Measurements from ENCODE around the gene DDI2.
A peak's percentile ranks its signal among the peaks of the same experiment; 100 is the strongest.

Gene DDI2

DNA sequence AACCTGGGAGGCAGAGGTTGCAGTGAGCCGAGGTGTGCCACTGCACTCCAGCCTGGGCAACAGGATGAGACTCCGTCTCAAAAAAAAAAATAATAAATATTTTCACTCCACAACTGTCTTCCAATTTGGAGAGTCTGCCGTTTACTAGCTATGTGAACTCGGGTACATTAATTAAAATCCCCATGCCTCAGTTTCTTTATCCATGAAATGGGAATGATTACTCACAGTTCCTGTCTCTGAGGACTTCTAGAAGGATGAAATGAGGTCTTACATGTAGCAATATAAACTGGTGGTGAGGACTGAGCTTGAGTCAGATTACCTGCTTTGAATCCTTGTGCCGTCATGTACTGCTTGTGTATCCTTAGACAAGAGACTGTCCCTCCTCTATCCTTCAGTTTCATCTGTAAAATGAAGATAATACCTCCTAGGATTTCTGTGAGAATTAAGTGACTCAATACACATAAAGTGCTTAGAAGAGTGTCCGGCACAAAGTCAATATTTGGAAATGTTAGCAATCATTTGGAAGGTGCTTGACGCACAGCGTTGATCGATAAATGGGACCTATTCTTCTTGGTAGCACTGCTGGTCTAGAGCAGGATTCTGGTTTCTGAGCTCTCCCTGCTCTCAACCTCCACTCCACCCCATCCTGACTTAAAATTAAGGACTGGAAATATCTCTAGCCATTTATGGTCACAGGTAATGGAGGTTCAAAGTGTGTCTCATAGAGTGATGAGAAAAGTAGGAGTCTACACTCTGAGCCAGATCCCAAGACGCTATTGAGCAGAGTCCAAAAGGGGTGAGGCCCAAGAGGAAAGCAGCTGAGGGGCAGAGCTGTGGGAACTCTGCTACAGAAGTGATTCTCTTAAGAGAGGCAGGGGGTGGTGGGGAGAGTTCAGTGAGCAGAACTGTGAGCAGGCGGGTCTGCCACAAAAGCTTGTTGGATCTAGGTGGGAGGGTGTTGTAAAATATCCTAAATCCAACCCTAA lies 11.6 kb upstream of the DDI2 start:
- DNase-seq: no peak

DNA sequence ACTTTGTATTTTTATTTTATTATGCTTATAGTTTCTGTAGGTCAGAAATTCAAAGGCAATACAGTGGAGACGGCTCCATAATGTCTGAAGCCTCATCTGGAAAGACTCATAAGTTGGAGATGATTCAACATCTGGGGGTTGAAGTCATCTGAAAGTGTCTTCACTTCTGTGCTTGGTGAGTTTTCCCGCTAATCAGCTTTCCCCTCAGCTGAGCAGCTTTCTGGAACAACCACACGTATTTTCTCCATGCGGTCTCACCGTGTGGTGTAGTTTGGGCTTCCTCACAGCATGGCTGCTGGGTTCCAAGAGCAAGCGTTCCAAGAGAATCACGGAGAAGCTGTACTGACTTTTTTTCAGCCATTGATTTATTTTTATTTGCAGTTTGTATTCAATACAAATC lies 7.6 kb upstream of the DDI2 start:
- DNase-seq: no peak

DNA sequence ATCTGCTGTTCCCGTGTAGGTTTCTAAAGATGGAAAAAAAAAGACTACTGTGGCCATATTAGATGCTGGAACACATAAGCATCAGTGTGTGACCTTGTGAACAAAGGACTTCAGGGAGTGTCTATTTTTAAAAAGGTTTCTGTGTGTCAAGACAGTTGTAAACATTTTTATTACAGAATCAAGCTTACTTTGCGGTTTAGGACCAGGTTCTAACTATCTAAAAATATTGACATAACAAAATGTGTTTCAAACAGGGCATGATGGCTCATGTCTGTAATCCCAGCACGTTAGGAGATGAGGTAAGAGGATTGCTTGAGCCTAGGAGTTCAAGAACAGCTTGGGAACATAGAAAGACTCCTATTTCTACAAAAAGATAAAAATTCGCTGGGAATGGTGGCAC lies 7.1 kb upstream of the DDI2 start:
- no peak for DNase-seq

DNA sequence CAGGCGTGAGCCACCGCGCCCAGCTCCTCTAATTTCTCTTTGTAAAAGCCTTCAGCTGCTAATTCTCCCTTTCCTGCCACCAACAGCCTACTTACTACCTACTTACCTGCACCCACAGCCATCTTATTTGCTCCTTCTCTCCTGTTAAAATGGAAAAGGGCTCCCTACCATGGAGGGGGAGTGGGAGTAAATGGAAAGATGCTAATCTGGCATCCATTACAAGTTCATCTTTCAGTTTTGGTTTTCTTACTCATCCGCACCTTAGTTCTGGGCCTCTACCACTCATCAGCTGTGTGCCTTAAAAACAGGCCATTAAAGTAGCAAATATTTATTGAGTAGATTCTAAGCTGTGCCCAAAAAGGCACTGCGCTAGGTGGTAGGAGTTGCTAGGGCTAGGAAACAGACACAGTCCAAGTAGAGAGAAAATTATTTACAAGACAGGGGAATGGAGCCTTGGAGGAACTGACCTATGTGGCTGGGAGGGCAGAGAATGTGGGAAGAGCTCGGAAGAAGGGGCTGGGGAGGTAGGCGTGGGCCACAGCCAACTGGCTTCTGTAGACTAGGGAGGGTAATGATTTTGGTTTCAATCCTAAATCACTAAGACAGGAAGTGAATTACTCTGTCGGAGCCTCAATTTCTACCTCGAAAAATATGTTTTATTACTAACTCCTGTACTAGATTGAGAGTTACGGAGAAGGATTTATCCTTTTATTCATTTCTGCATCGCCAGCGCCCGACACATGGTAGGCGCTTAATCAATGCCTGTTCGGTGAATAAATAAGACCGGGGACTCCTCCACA lies 685 bp upstream of the DDI2 start:
- DNase-seq: no peak

DNA sequence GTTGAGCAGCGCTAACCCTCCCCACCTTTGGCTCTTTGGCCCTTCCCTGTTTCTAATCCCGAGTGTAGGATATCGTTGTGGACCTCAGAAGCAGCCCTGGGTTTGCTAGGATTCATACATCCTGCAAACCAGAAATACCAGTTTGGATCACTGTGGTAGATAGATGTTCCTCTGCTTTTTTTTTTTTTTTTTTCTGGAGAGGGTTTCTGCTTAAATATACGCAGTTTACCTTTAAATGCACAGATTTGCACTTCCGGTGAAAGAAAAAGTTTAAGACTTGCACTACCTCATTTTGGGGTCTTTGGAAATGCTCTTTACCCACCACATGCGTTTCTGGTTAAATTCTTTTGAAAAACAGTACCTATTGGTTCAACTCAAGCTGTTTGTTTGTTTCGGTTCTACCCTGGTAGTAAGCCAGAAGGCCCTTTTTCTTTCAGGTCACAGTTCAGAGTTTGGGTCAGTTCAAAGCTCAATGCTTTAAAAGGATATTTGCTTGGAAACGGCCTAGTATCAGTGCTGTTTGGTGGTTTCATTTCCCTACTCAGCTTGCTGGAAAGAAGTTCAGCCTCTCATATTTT lies 908 bp downstream of the DDI2 start:
- DNase-seq: peak; percentile 3

DNA sequence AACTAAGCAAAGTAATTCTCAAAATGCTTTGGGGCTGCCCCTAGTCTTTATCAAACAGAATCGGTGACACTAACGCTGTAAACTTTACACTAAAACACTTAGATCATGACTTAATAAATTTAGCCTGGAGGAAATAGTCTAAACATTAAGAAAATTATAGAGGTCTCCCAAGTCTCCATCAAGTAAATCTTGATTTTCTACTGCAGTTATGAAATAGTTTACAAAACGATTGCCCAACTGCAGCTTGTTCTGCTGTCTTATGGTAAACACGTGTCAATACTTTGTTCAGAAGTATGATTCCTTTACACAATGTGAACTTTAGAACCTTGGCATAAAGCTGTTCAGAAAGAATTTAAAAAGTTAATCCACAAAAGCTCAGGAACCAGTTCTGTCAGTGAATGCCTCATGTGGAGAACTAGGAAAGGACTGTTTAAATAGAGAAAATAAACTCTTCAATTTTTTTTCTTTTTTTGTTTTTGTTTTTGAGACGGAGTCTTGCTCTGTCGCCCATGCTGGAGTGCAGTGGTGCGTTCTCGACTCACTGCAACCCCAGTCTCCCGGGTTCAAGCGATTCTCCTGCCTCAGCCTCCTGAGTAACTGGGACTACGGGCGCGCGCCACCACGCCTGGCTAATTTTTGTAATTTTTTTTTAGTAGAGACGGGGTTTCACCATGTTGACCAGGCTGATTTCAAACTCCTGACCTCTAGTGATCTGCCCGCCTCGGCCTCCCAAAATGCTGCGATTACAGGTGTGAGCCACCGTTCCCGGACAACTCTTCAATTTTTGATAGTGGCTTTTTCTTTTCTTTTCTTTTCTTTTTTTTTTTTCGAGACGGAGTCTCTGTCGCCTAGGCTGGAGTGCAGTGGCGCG lies 1.6 kb downstream of the DDI2 start:
- no peak for DNase-seq

DNA sequence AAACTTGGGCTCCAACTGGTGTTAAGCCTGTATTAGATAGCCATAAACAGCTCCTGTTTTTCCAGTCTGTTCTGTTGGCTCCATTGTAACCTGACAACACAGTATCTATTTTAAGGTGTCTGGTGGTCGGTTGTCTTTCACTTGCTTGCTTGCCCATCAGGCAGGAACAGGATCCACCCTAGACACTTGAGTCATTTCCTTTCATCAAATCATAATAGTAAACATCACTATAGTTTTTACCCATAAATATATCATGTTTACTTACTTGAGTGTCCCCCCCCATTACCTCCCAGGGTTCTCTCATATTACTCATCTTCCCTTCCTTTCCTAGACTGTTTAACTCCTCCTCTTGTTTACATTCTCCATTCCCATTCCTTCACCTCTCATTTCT lies 2.9 kb downstream of the DDI2 start:
- DNase-seq: peak; percentile 28

DNA sequence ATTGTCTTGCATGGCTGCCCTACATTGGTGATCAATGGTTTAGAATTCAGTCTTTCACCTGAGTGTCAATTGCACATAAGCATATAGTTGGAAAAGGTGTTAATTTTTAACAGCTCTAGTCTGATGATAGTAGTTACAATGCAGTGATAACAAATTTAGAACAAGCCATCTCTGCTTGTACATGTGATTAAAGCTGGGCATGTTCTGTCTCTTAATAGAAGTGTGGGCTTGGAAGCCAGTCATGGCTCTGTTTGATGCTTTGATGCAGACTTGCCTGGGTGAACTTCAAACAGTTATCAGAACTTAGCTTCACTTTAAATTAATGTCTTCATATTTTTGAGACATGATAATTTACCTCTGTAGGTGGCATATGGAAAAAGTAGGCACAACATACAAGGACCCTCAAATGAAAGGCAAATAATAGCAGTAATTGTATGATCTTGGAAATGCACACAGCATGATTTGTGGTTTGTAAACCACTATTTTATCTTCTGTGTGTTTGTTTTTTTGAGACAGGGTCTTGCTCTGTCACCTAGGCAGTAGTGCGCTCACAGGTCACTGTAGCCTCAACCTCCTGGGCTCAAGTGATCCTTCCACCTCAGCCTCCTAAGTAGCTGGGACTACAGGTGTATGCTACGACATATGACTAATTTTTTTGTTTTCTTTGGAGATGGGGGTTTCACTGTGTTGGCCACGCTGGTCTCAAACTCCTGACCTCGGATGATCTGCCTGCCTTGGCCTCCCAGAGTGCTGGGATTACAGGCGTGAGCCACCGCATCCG lies 3.8 kb downstream of the DDI2 start:
- DNase-seq: no peak

DNA sequence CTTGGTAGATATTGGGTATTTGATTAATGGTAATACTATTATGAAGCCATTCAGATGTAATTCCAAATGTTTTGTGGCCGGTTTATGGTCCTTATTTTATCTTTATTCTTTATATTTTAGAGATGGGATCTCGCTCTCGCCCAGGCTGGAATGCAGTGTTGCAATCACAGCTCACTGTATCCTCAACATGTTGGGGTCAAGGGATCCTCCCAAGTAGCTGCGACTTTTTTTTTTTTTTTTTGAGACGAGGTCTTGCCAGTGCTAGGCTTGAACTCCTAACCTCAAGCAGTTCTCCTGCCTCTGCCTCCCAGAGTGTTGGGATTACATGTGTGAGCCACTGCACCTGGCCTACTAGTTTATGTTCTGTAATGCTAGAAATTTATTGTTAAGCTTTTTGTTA lies 4.7 kb downstream of the DDI2 start:
- DNase-seq: no peak

DNA sequence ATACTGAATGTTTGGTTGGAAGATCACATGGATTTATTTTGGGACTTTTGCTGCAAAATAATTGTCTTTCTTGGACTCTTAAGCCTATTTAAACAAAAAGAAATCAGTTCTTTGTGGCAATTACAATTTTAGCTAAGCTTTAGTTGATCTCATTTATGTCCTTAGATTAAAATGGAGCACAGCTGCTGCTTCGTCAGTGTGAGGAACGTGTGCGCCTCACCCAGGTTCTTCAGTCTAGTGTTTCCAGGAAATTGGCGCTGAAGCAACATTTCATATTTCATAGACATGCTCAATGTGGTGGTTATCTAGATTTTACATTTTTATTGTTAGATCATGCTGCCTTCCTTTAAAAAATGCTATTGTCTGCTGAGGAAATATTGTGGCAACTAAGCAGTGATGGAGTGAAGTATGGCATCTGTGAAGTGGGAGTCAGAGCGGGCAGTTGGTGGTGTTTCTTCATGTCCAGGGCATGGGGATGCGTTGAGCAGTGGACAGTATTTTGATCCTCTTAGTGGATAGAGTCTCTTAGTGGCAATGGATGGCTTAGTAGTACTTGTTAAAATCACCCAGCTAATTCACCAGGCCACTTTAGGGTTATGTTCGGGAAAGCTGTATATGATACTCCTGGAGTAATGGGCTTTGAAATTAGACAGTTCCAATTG lies 5.6 kb downstream of the DDI2 start:
- DNase-seq: no peak

DNA sequence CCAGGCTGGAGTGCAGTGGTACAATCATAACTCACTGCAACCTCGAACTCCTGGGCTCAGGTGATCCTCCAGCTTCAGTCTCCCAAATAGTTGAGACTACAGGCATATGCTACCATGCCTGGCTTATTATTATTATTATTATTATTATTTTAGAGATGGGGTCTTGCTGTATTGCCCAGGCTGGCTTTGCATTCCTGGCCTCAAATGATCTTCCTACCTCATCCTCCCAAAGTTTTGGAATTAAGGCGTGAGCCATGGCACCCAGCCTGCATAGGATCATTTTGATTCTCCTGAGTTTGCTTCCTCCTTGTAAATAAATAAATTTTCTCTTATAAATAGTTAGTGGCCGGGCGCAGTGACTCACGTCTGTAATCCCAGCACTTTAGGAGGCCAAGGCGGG lies 6.2 kb downstream of the DDI2 start:
- DNase-seq: no peak

DNA sequence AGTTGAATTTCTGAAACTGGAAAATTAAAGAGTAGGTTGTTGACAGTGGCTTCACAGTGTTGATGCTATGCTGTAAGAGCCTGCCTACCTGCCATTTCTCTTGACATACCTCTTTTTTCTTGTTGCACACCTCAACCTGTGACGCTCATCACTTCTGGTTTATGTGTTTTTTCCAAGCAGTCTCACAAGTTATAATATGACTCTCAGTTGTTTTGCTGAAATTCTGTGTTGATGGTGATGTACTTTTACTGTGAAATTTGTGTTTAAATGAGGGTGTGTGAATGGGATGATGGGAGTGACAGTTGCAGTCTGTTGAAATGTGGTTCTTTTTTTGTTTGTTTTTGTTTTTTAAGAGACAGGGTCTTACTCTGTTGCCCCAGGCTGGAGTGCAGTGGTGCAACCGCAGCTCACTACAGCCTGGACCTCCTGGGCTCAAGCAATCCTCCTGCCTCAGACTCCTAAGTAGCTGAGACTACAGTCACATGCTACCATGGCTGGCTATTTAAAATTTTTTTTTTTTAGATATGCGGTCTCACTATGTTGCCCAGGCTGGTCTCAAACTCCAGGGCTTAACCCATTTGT lies 7.0 kb downstream of the DDI2 start:
- DNase-seq: no peak

DNA sequence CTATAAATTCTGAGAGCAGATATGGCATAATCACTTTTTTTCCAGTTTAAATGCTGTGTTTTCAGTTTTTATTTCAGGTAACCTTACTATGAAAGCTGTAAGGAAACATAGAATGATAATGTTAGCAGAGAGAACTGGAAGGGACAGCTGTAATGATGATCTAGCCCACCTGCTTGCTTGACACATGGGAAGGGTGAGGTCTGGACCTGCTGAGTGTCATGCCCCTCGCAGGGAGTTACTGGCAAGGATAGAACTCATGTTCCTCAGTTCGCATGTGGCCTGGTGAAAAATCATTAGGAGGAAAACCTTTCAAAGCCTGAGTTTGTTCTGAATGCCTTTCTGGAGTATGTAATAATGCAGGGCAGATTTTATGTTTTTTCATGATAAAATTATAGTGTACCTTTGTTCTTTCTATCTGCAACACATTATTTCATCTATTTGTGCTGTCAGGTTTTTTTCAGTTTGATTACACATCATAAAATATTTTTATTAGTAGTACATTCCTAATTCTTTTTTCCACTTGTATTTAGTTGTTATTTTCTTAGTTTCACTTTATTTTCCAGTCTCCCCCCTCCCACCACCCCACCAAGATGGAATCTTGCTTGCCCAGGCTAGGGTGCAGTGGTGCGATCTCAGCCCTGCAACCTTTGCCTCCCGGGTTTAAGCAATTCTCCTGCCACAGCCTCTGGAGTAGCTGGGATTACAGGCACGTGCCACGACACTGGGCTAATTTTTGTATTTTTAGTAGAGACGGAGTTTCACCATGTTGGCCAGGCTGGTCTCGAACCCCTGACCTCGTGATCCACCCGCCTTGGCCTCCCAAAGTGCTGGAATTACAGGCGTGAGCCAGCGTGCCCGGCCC lies 8.0 kb downstream of the DDI2 start:
- DNase-seq: no peak

DNA sequence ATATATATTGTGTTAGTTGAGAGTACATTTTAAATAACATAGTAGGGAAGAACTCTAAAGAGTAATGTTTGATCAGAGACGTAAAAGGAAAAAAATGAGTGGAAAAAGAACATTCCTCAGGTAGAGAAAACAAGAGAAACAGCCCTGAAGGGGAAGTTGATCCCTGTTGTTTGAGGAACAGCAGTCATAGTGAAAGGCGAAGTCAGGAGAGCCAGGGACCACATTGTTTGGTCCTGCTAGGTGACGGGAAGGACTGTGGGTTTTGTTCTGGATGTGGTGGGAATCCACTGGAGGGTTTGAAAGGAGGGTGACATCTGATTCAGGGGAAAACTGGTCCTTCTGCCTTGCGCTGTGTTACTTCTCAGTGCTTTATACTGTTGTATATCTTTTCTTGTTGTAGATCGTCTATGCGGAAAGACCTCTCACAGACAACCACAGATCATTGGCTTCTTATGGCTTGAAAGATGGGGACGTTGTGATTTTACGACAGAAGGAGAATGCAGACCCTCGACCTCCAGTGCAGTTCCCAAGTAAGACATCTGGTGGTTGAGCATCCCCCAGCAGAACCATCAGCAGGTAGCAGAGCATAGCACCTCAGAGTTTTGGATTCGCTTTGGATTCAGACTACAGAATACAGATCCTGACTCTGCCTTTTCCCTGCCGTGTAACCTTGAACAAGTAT lies 9.2 kb downstream of the DDI2 start:
- no peak for DNase-seq

DNA sequence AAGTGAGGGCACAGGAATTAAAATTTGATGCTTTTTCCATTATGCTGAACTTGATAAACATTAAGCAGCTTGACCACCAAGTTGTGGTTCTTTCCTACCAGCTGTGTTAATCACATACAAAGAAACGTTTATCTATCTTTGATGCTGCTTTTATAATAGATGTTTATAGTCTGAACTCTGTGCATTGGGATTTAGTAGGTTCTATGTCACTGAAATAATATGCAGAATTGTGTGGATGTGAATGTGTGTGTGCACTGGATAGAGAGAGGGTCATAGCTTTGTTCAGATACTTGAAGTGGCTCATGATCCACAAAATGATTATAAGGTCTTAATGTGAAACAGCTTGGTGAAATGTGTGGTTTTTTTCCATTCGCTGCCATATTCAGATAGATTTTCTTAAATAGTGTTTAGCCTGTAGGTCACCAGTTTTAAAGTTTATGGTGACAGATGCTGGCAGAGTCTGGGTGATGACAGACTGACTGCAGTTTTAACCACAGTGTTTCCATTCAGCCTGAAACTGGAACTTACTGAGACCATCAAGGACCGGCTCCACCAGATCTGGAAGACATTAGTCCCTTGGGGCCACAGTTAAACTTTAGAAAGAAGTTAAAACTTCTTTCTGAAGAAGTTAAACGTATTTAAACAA lies 10.2 kb downstream of the DDI2 start:
- no peak for DNase-seq

DNA sequence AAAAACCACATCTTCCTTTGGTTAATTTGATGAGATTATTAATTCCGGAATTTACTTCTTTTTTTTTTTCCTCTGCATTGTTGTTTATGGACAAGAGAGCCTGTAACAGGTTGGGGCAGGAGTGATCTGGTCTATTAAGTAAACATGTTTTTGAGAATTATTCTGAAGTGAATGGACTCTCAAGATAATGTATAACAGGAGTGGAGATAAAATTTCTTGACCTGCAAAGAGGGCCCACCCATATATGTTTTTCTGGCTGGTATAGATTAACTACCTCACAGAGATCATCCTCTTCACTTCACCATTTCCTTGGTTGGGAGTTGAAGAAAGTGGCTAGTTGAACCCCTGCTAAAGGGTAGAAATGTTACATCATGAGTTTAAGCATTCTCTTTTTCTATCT lies 10.7 kb downstream of the DDI2 start:
- DNase-seq: no peak

DNA sequence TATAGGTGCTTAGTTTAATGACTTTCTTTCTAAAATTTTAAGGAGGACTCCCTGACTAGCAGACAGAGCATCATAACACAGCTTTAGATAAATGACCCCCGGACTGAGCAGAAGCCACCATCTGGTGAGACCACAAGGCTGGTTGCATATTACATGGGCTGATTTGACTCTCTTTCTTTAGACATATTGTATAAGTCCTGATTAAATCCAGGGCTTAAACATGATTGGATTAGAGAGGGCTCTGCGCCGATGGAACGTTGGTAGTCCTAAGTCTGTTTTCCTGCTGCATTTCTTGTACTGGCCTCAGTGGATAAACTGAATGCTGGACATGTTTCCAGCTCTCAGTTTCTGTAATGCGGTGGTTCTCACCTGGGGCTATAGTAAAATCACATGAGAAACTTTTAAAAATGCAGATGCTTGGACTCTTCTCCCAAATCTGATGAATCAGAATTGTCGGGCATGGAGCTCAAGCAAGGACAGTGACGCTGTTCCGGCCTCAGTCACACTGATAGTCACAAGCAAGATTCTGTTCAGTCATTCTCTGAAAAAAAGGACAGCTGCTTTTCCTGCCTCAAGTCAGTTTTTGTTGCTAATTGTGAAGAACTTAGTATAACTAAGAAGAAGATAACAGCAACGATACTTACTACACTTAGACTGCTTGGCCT lies 16.6 kb downstream of the DDI2 start:
- DNase-seq: no peak

DNA sequence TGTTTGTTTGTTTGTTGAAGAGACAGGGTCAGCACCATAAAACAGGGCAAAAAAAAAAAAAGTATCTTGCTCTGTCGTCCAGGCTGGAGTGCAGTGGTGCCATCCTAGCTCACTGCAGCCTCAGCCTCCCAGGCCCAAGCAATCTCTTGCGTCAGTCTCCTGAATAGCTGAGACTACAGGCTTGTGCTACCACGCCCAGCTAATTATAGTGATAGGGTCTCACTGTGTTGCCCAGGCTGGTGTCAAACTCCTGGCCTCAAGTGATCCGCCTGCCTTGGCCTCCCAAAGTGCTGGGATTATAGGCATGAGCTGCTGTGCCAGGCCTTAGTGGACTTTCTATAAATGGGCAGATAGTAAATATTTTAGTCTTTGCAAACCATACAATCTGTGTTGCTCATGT lies 19.2 kb downstream of the DDI2 start:
- no peak for DNase-seq

All from central memory CD4-positive, alpha-beta T cell (primary cell).